Measurements from ENCODE around the gene CCHCR1.

DNA sequence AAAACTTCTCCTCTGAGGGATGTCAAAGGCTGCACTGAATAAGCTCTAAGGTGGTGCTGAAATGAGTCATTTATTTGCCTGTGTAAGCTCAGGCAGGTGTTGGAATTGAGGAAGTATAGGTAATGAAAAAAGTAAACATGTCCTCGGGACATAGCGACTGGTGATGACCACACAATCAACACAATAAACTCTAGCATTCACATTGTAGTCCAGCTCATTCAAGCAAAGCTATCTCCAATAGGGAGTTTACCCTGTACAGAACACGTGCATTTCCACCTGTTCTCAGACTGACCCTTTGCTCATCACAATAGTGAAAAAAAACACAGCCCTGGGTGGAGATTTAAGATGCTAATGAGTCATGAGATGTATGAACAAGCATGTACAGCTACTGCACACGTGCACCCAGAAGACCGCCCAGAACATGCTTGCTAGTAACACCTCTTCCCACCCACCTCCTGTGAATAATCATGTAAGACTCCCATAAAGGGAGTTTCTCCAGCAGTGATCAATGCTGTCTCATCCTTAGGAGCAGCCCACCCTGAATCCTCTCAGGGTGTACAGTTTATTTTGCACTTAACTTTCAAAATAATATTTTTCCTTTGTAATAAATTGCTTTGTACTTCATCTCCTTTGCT, 45.9 kb upstream of the CCHCR1 start:
- TF ChIP-seq, protein P1, sequence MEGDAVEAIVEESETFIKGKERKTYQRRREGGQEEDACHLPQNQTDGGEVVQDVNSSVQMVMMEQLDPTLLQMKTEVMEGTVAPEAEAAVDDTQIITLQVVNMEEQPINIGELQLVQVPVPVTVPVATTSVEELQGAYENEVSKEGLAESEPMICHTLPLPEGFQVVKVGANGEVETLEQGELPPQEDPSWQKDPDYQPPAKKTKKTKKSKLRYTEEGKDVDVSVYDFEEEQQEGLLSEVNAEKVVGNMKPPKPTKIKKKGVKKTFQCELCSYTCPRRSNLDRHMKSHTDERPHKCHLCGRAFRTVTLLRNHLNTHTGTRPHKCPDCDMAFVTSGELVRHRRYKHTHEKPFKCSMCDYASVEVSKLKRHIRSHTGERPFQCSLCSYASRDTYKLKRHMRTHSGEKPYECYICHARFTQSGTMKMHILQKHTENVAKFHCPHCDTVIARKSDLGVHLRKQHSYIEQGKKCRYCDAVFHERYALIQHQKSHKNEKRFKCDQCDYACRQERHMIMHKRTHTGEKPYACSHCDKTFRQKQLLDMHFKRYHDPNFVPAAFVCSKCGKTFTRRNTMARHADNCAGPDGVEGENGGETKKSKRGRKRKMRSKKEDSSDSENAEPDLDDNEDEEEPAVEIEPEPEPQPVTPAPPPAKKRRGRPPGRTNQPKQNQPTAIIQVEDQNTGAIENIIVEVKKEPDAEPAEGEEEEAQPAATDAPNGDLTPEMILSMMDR (IDR thresholded peaks at IDR 0.05; ENCODE audit: poor library complexity, severe bottlenecking): no peak
- TF ChIP-seq MXI1 (conservative IDR thresholded peaks at IDR 0.05; ENCODE audit: poor library complexity, severe bottlenecking): no peak
